Muscle layer of colon (tissue), 2 donors: Measurements from ENCODE around the gene DYNC1H1.
"Not testable (repeated sequence)": the region's sequence is repeated elsewhere in the genome, so short reads cannot be mapped to it uniquely, and the experiment has no call there.

Experiments used
- H3K27ac ChIP-seq: one replicate; pipeline ENCODE4 v1.7.0; 2013; ENCODE audit warnings: low read depth, mild to moderate bottlenecking, low read length, moderate library complexity
- H3K27me3 ChIP-seq, 2 donors: one replicate each; pipeline ENCODE4 v1.7.0; 2013; ENCODE audit warnings: low read length in 2 of 2, mild to moderate bottlenecking in 2 of 2; ENCODE audit not compliant: insufficient read depth in 2 of 2, control insufficient read depth in 1 of 2
- H3K36me3 ChIP-seq: one replicate; pipeline ENCODE4 v1.7.0; 2013; ENCODE audit warnings: mild to moderate bottlenecking, low read length; ENCODE audit not compliant: insufficient read depth
- H3K4me1 ChIP-seq: one replicate; pipeline ENCODE4 v1.7.0; 2013; ENCODE audit warnings: mild to moderate bottlenecking, low read length; ENCODE audit not compliant: insufficient read depth
- H3K4me3 ChIP-seq, 2 donors: one replicate each; pipeline ENCODE4 v1.7.0; 2013; ENCODE audit warnings: low read length in 2 of 2, low read depth in 1 of 2, mild to moderate bottlenecking in 1 of 2, moderate library complexity in 1 of 2
- H3K9ac ChIP-seq: one replicate; pipeline ENCODE4 v1.7.0; 2013; ENCODE audit warnings: low read length
- H3K9me3 ChIP-seq: one replicate; pipeline ENCODE4 v1.7.0; 2013; ENCODE audit warnings: mild to moderate bottlenecking, low read length
- donor health status: abdominal sarcoma.
- donor health status: Adenocarcinoma of cecum.

DYNC1H1 gene

DNA sequence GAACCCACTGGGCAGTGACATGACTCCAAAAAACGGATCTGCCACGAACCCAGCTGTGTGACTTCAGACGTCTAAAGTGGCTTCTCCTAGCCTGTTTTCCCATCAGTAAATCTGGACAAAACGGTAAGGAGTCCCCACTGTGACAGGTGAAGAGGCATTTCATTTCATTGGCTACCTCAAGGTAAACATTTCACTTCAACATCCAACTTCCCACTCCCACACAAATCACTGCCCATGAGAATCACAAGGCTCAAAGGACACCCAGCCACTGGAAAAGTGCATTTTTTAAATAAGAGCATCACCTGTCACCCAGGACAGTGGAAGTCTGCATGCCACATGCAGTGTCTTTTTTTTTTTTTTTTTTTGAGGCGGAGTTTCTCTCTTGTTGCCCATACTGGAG lies 94.6 kb downstream of the DYNC1H1 start:
- Histone ChIP-seq H3K4me1 (no peaks in the 10 kb centered on the region), H3K27ac (no peak overlapping the region), H3K36me3 (no peaks in the 10 kb centered on the region), H3K9me3 (no peaks in the 10 kb centered on the region), H3K27me3 (no peaks in the 10 kb centered on the region), H3K9ac (no peak overlapping the region), H3K4me3 (no peak overlapping the region)

- Histone ChIP-seq H3K36me3 (no peaks in the 10 kb centered on the region), H3K4me1 (no peaks in the 10 kb centered on the region), H3K9ac (no peak overlapping the region), H3K27me3 (no peaks in the 10 kb centered on the region), H3K9me3 (no peaks in the 10 kb centered on the region), H3K27ac (no peak overlapping the region), H3K4me3 (no peak overlapping the region)
These were observed 98.9 kb downstream of the DYNC1H1 start for GRCh38 chr14:102063109-102063807.

- Histone ChIP-seq H3K4me1 (no peaks in the 10 kb centered on the region), H3K9ac (no peak overlapping the region), H3K27me3 (no peaks in the 10 kb centered on the region), H3K4me3 (no peak overlapping the region), H3K9me3 (no peaks in the 10 kb centered on the region), H3K27ac (no peak overlapping the region), H3K36me3 (no peaks in the 10 kb centered on the region)
These were observed 99.5 kb downstream of the DYNC1H1 start for GRCh38 chr14:102063808-102064429.

DNA sequence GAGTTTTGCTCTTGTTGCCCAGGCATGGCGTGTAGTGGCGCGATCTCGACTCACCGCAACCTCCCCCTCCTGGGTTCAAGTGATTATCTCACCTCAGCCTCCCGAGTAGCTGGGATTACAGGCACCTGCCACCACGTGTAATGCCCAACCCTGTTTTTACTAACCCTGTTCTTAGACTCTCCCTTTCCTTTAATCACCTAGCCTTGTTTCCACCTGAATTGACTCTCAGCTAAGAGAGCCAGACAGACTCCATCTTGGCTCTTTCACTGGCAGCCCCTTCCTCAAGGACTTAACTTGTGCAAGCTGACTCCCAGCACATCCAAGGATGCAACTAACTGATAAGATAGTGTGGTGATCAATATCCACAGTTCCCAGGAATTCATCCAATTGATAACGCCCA lies 100.2 kb downstream of the DYNC1H1 start:
- not testable (repeated sequence) for H3K27me3 ChIP-seq, H3K9me3 ChIP-seq, H3K4me1 ChIP-seq, H3K27ac ChIP-seq, H3K4me3 ChIP-seq, H3K36me3 ChIP-seq, H3K9ac ChIP-seq

DNA sequence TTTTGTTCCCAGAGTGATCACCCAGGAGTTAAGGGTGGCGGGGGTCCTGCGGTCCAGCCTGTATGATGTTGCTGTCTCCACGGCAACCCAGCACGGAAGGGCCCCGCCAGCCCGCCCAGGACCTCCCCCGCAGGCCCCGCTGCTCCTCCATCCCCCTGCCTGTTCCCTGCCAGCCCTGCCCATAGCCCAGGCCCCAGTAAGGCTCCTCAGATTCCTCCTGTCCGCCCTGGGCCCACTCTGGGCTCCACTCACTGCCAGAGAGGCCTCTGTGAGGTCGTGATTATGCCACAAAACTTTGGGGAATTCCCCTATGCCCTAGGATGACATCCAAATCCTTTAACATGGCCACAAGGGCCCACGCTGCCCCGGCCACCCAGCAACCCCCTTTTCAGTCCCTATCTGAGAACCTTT lies 101.7 kb downstream of the DYNC1H1 start:
- Histone ChIP-seq H3K4me3 (no peak overlapping the region), H3K4me1 (no peaks in the 10 kb centered on the region), H3K9me3 (no peaks in the 10 kb centered on the region), H3K36me3 (no peaks in the 10 kb centered on the region), H3K27me3 (no peaks in the 10 kb centered on the region), H3K9ac (no peak overlapping the region), H3K27ac (no peak overlapping the region)

DNA sequence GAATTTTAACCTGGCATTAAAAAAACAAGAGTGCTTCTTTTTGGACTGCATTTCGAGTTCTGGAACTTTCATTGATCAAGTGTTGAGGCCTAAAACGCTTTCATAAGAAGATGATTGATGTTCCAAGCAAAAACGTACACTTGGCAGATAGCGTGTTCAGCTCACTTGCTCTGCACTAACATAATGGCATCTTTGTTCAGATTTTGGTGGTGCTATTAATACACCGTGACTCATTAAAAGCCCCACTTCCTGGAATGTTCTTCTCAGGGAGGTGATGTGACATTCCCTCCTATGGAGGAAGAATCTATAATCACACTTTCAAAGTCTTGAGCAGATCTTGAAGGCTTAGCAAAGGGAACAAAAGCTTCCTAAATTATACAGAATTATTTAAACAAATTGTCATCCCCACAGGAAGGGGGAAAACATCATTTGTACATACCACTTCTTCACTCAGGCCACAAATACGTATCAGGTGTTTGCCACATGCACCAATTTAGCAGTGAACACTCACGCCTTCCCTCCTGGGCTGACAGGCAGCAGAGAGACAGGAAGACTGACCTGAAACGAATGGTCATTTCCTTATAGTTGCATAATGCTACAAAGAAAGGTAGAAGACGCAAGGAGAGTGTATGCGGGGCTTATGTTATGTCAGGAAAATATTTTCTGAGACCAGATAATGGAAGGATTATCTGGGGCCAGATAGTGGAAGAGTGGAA lies 107.1 kb downstream of the DYNC1H1 start:
- Histone ChIP-seq H3K9ac (no peak overlapping the region), H3K36me3 (no peaks in the 10 kb centered on the region), H3K27ac (no peak overlapping the region), H3K9me3 (no peaks in the 10 kb centered on the region), H3K27me3 (no peaks in the 10 kb centered on the region), H3K4me3 (no peak overlapping the region), H3K4me1 (no peaks in the 10 kb centered on the region)

GRCh38 chr14:102074415-102074964 lies 110.1 kb downstream of the DYNC1H1 start:
- Histone ChIP-seq H3K4me1 (no peaks in the 10 kb centered on the region), H3K9me3 (no peaks in the 10 kb centered on the region), H3K9ac (no peak overlapping the region), H3K4me3 (no peak overlapping the region), H3K27ac (no peak overlapping the region), H3K27me3 (no peaks in the 10 kb centered on the region), H3K36me3 (peaks cover 10% of the 10 kb centered on the region)

- Histone ChIP-seq H3K4me1 (no peaks in the 10 kb centered on the region), H3K36me3 (peaks cover 17% of the 10 kb centered on the region), H3K9me3 (no peaks in the 10 kb centered on the region), H3K27ac (no peak overlapping the region), H3K4me3 (no peak overlapping the region), H3K27me3 (no peaks in the 10 kb centered on the region), H3K9ac (no peak overlapping the region)
These were observed 110.8 kb downstream of the DYNC1H1 start for GRCh38 chr14:102075155-102075554.

DNA sequence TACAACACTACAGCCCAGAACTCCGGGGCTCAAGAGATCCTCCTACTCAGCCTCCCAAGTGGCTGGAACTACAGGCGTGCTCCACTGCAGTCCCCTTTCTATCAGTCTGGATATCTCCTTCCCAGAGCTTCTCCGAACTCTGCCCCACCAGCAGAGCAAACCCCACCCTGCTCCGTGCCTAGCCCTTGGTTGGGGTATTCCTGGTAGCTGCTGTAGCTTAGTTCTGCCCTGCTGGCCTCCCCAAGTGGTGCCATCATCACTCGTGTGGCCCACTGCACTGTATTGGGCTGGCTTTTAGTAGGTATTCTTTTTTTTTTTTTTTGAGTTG lies 113.0 kb downstream of the DYNC1H1 start:
- Histone ChIP-seq H3K4me1 (peaks cover 5% of the 10 kb centered on the region), H3K9ac (no peak overlapping the region), H3K27ac (no peak overlapping the region), H3K27me3 (no peaks in the 10 kb centered on the region), H3K4me3 (no peak overlapping the region), H3K36me3 (peaks cover 38% of the 10 kb centered on the region), H3K9me3 (no peaks in the 10 kb centered on the region)

DNA sequence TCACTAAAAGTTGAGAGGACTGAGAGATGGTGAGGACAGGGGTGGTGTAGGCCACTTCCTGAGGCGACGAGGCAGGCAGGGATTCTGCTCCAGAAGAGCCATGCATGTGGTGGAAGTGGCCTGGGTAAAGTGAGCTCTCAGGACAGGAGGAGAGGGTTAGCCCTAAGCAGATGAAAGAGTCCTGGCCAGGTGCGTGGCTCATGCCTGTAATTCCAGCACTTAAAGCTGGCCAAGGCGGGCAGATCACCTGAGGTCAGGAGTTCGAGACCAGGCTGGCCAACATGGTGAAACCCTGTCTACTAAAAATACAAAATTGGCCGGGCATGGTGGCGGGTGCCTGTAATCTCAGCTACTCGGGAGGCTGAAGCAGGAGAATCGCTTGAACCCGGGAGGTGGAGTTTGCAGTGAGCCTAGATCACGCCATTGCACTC lies 114.0 kb downstream of the DYNC1H1 start:
- not testable (repeated sequence) for H3K4me3 ChIP-seq, H3K27ac ChIP-seq, H3K27me3 ChIP-seq, H3K4me1 ChIP-seq, H3K9ac ChIP-seq, H3K9me3 ChIP-seq
- H3K36me3 ChIP-seq, result peaks cover 49% of the 10 kb centered on the region

DNA sequence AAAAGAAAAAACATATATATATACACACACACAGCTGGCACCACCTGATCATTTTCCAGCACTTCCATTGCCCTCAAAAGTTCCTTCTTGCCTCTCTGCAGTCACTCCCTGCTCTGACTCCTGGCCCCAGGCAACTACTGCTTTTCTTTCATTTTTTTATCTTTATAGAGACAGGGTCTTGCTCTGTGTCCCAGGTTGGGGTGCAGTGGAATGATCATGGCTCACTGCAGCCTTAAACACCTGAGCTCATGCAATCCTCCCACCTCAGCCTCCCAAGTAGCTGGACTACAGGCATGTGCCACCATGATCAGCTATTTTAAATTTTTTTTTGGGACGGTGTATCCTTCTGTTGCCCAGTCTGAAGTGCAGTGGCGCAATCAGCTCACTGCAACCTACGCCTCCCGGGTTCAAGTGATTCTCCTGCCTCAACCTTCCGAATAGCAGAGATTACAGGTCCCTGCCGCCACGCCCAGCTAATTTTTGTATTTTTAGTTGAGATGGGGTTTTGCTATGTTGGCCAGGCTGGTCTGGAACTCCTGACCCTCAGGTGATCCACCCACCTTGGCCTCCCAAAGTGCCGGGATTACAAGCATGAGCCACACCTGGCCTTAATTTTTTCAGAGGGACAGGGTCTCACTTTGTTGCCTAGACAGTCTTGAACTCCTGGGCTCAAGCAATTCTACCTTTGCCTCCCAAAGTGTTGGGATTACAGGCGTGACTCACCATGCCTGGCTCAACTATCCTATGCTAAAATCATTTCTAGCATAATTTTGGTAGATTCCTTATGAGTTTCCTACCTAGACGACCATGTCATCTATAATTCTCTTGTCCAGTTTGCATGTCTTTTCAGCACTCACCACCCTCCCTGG lies 114.7 kb downstream of the DYNC1H1 start:
- H3K27ac ChIP-seq, result no peak overlapping the region
- H3K36me3 ChIP-seq, result peaks cover 56% of the 10 kb centered on the region
- peaks cover 10% of the 10 kb centered on the region for H3K4me1 ChIP-seq
- no peaks in the 10 kb centered on the region for H3K9me3 ChIP-seq
- H3K27me3 ChIP-seq, result no peaks in the 10 kb centered on the region
- H3K9ac ChIP-seq, result no peak overlapping the region
- H3K4me3 ChIP-seq, result no peak overlapping the region
